Fibroblast of skin of right quadriceps (primary cell): ENCODE results near the gene ZCCHC10.

Experiments used
- DNase-seq: peaks from one replicate; pipeline ENCODE4 v3.0.0-alpha.2; 2013

Gene ZCCHC10

DNA sequence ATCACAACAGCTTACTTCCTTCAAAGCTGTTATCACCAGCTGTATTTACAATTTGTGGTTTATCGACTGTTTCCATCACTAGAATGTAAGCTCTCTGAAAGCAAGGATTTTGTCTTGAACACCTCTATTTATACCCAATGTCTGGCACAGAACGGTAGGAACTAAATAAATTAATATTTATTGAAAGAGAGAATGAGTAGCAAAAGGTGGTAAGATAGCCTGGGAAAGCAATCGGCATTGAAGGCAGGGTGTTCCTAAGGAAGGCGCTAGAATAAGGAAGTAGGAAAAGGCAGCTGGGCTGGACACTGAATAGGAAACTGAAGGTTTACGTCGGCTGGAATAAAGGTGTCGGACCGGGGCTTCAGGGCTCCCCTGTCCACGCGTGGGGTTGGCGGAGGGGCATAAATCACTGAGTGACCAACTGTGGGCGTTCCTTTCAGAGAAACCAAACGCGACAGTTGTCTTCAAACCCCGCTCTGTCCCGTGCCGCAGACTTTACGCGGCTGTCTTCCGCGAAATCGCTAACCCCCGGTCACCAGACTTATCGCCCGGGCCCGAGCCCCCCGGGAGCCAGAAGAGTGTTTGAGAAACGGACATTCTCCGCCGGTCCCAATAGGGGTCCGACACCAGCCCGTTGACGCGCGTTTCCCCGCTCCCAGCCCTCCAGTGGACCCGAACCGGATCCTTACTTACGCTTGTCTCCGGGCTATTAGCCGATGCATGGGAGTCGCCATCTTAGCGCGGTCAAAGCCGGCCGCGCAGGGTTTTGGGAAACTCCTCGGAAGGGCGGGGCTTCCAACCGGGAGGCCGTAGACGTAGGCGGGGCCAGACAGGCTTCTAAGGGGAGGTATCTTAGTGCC, at the start of gene ZCCHC10:
ZCCHC10 (minus strand) TSS at position 746 of the 860 bp plus-strand sequence; CDS start at position 734, 12 bp downstream.
- peak; percentile 91 for DNase-seq

DNA sequence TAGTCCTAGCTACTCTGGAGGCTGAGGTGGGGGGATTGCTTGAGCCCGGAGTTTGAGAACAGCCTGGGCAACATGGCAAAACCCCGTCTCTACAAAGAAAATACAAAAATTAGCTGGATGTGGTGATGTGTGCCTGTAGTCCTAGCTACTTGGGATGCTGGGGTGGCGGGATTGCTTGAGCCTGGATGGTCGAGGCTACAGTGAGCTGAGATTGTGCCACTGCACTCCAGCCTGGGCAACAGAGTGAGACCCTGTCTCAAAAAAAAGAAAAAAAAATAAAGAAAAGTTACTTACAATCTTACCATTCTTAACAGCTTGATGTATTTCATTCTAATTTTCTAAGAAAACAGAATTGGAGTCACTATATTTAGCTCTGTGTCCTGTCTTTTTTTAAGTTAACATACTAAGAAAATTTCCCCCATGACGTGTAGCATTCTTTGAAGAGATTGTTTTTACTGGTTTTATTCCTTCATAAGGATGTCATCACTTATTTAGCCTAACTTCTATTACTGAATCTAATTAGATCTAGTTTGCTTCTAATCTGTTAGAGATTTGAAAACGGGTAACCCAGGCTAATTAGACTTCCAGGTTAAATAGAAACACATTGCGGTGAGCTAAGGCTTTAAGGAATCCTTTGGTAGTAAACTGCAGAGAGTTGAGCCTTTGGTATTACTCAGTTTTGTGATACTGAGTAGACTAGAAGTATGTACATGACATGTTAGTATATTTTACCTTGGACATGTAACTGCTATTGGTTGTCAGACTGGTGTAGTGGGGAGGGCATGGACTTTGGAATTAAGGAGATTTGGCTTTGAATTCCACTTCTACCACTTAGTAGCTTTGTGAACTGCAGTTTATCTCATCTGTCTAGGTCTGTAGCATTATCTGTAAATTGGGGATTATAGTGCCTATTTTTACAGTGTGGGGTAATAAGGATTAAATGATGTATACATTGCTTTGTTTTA, 49.5 kb upstream of the ZCCHC10 start:
- peak; percentile 59 for DNase-seq

DNA sequence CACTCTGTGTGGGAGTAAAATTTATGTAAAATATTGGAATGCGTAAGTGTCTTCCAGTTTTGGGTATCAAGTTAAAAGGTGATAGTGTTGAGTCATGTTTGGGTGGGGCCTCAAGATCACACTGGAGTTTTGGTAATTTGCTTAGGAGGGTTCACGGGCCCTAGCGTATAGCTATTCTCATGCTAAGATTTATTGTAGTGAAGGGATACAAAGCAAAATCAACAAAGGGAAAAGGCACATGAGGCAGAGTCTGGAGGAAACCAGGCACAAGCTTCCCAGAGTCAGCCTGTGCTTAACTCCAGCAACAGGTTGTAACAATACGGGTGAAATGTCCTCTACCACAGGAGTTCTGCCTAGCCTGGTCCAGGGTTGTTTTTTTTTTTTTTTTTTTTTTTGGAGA, 45.7 kb upstream of the ZCCHC10 start:
- DNase-seq = no peak

DNA sequence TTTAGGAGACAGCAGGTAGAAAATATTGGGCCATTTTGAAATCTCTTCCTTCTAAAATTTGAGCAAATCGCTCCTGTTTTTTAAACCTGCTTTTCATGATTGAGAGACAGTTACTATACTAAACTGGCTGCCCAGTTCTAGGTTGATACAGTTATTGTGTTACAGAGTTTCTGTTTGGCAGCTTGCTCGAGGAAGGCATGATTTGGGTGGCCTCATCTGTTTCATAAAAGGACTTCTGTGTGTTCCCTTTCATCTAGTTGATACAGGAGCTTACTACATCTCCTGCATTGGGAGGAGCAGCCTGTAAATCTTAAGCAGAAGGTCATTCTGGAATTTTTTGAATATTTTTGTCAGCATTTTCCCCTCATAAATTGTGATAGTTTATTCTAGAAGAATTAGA, 39.7 kb upstream of the ZCCHC10 start:
- DNase-seq = no peak

DNA sequence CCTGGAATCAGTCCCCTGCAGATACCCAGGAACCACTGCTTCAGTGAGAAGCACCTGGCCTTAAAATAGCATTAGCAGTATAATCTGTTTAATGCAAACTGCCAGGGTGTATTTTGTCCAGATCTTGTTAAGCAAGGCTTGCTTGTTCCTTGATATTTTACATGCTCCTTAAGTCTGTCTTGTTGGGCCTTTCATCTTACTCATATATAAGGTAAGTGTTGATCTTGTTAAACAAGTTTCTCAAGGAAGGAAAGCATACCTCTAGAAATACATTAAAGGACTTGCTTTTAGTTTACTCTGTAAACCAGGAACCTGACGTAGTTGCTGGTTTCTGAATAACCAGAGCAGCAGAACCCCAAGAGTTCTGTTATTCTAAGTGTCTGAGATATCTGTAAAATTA, 39.1 kb upstream of the ZCCHC10 start:
- no peak for DNase-seq

DNA sequence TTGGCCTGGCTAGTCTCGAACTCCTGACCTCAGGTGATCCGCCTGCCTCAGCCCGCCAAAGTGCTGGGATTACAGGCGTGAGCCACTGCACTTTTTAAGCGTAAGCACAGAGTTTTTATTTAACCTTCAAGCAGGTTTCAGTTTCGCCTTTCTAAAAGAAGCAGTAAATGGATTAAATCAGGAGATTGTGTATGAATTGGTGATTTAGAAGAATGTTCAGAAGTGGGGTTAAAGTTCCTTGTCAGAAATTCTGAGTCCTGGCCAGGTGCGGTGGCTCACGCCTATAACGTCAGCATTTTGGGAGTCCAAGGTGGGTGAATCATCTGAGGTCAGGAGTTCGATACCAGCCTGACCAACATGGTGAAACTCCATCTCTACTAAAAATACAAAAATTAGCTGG, 37.6 kb upstream of the ZCCHC10 start:
- no peak for DNase-seq

DNA sequence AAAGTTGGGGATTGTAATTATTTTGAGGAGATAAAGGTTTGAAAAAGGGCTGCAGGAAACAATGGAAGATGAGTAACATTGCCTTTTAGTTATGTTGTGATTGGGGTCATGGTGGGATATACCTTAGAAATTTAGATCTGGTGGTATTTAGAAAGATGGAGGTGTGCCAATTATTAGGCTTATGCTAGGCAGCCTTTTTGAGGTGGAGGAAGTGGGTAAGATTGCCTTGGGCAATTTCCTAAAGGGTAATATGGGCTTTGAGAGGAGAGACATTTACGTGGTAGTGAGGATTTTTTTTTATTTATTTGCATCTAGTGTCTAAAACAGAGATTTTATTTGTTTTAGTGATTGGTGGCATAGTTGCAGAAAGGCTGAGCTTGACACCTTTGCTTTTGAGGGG, 35.9 kb upstream of the ZCCHC10 start:
- no peak for DNase-seq

DNA sequence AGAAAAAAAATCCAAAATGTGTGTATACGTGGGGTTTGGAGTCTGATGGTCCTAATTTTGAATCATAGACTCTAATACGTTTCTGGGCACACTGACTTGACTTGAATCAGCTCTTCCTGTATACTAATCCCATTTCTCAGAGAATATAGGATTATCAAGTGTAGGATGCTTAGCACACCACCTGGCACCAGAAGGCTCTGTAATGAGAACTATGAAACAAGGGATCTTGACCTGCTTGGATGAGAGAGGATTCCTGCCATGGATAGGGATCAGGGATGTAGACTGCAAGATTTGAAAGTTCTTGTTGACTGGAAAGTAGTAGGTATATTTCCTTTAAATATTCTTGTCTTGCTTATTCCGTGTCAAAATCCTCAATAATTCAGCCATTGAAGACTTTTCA, 33.3 kb upstream of the ZCCHC10 start:
- DNase-seq = no peak

DNA sequence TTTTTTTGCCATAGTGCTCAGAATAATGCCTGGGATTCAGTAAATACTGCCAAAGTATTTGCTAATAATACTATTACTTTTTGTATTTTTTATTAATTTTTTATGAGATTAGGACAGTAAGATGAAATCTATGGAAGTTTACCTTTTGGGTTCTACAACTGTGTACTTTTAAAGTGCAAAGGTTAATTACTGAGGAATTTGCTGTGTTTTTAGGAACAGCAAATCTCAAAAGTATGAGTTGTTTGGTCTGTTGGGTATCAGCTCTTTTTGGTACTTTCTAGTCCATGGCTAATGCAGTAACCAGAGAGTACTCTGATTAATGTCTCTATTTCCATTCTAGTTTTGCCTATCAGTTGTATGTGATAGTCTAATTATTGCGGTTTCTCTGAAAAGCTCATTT, 30.5 kb upstream of the ZCCHC10 start:
- no peak for DNase-seq

DNA sequence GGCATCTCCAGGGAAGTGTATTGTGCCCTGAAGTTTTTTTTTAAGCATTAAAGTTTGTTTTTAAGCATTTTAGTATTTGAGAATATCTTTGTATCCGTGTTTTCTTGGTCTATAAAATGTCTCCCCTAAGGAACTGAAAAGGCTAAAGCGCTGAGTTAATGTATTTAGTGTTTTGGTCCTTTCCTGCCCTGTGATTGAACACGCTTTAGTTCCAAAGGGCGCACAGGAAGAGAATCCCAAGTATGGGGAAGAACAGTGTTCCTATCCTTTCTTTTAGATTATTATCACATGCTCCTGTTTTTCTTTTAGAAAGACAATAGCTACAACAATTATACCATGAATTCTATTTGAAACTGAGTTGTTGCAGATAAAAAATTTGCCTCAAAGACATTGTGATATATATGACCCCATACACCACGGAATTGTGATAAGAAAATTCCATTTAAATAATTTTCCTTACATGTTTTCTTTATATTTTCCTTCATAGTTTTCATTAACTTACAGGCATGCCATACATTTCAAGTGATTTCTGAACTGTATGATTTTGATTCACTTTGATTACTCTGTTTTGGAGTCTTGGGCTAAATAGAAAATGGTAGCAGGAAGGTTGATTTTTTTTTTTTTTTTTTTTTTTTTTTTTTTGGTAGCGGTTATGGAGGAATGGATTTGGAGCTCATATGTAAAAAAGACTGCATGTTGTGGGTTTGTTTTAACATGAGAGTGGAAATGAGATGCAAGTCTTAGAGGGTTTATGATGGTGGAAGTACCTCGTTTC, 28.5 kb upstream of the ZCCHC10 start:
- DNase-seq = no peak

DNA sequence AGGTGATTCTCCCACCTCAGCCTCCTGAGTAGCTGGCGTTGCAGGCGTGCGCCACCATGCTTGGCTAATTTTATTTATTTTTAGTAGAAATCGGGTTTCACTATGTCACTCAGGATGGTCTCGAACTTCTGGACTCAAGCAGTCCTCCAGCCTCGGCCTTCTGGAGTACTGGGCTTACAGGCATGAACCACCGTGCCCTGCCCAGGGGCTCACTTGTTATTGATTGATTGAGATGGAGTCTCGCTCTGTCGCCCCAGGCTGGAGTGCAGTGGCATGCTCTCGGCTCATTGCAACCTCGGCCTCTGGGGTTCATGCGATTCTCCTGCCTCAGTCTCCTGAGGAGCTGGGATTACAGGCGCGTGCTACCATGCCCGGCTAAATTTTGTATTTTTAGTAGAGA, 27.1 kb upstream of the ZCCHC10 start:
- DNase-seq = no peak

DNA sequence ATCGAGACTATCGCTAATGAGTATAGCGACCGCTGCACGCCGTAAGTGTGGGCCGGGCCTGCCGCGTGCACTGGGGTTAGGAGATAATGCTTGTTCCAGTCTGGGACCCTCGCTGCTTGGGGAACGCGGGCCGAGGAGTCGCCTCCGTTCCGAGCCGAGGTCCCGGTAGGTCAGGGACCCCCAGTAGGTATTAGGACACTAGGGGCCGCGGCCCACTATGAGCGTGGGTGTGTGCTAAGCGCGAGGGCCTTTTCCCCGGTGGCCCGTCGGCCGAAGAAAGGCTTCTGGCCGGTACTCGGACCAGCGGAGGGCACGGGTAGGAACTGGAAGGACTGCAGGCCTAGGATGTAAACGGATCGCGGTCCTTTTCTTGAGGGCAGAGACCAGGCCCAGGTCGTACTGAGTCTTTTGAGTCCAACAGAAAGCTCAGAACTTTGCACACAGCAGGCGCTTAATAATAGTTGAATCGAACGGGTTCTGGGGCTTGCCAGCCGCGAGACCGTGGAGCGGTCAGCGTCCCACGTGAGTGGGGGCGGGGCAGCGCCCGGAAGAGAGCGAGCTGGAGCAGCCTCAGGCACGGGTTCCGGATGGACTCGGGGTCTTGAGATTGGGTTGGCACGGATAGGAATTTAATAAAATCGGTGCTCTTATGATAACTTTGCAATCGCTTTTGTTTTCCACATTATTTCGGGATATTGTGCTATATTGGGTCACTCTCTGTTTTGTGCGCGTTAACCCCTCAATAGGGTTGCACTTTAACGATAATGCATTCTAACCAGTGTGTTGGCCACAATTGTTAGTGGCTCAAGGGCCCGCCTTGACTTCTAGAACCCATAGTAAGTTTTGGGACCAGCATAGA, 26.2 kb upstream of the ZCCHC10 start:
- DNase-seq = peak; percentile 39

DNA sequence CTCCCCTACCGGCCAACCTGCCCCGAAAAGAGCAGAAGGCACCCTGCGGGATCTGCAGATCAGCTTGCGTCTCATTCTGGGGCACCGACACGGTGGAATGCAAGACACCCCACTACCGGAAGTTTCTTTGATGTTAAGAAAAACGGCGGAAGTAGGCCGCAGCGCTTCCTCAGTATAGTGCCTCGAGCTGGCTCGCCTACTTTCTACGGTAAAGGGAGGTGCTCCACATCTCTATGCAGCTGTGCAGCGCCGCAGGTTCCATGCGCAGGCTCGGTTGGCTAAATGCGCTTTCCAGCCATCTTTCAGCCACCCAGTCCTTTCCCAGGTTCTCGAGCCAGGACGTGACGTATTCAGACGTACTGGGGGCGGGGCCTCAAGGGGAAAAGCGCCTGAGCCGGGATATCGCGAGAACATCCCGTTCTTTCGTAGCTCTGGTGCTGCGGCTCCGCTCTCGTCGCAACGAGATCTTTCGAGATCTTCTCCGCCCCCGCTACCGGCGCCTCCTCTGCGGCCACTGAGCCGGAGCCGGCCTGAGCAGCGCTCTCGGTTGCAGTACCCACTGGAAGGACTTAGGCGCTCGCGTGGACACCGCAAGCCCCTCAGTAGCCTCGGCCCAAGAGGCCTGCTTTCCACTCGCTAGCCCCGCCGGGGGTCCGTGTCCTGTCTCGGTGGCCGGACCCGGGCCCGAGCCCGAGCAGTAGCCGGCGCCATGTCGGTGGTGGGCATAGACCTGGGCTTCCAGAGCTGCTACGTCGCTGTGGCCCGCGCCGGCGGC, 25.4 kb upstream of the ZCCHC10 start, which contains the start of gene HSPA4:
HSPA4 (plus strand) TSS at position 472 of the 775 bp plus-strand sequence; CDS start at position 710, 238 bp downstream.
- DNase-seq = peak; percentile 99

DNA sequence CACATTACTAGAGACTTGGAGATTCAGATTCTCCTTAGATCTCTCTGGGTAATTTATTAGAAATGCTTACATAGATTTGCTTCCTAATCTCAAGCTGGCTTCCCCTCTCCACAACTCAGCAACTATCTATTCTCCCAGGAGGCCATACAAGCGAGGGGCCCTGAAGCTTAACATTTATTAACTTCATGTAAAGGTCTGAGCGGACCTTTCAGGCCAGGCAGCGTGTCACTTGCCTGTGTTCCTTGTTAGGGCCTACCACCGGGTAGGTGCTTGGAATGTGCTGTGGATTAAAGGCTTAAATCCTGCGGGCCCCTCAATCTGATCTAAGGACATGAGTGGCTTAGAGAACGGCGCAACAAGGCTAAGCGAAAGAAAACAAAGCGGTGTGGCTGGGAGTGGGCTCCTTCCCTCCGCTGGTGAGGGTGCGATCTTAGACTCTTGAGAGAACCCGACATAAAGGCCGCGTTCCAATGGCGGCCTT, 24.8 kb upstream of the ZCCHC10 start:
- no peak for DNase-seq

DNA sequence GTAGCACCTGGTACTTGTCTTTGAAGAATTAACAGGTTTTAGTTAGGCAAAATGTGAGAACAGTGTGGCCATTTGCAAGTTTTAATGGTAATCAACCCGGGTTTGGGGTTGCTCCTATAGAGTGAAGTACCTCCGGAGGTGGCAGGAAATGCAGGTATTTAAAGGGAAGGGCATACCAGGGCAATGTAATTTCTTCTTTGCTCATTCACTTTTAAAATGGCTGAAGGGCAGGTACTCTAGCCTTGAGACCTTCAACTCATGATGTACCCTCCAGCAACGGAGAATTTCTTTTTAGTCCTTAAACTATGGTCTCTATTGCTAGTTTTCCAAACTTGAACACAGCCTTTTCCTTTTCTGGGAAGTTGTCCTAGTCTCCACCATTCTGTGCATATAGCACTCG, 24.2 kb upstream of the ZCCHC10 start:
- no peak for DNase-seq

DNA sequence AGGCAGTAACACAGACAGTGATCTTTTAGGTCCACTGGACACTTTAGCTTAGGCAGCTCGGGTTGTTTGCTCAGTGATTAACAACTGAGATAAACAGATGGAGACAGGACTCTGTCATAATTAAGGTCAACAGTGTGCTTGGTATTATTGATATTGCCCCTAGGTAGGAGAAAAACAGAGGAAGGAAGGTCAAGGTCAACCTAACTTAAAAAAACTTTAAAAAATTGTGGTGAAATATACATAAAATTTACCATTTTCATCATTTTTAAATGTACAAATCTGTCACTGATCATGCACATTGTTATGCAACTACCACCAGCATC, 23.3 kb upstream of the ZCCHC10 start:
- DNase-seq = no peak

DNA sequence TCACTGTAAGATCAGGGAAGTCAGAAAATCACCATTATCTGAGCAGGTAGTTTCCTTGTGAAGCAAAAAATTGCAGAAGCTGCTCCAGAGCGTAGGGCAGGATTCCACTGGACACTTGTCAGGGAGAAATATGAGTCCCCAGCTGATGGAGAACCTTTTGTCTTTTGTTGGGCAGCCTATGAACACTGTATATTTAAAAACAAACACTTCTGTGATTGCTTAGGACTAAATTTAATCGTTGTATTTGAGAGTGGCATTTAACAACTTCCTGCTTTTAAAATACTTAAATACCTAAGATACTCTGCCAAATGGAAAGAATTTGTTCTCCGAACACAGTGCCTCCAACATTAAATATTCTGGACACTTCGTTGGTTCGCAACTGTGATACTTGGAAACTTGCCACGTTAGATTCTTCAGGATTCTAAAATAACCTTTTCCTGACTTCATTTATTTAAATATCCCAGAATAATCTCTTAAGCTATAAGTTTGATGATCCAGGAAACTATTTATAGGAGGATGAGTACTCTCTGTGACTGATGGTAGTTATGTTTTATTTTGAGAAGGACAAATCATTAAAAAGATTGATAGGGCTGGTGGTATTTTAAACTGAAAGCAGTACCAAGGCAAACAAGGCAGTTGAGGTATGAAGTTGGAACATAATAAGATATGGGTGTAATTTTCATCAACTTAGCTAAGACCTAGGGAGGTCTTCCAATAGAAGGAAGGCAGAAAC, 22.8 kb upstream of the ZCCHC10 start:
- peak; percentile 42 for DNase-seq

DNA sequence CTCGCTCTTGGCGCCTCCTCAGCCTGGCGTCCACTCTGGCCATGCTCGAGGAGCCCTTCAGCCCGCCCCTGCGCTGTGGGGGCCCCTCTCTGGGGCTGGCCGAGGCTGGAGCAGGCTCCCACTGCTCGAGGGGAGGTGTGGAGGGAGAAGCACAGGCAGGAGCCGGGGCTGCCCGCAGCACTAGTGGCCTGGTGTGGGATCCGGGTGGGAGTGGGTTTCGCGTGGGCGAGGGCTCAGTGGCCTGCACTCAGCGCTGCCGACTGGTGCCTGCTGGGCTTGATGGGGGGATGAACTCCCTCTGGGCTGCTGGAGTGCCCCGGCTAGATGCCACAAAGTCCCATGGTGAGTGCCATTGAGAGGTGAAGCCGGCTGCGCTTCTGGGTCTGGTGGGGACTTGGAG, 21.1 kb upstream of the ZCCHC10 start:
- no peak for DNase-seq

DNA sequence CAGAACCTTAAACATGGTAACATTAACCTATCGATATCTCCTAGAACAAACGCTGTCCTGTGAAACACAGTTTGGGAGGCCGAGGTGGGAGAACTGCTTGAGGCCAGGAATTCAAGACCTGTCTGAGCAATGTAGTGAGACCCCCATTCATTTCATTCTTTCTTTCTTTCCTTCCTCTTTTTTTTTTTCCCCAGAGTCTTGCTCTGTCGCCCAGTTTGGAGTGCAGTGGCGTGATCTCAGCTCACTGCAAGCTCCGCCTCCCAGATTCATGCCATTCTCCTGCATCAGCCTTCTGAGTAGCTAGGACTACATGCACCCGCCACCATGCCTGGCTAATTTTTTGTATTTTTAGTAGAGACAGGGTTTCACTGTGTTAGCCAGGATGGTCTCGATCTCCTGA, 20.2 kb upstream of the ZCCHC10 start:
- peak; percentile 27 for DNase-seq

DNA sequence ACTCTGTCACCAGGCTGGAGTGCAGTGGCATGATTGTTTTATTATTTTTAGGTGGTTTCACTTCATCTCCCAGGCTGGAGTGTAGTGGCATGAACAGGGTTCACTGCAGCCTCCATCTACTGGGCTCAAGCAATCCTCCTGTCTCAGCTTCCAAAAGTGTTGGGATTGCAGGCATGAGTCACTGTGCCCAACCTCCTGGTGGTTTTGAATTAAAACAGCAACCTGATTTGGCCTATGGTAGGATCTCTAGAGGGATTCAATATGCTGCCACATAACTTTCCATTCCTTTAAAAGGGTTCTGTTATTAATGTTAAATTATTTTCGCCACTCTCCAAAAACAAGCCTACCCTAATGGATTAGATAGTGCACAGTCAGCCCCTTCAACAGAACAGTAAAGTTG, 15.6 kb upstream of the ZCCHC10 start:
- peak; percentile 16 for DNase-seq
